COLO829 (cell line): ENCODE data around the gene ZBTB38.

Experiments
- DNase-seq: peaks from one replicate; pipeline ENCODE4 v3.0.0; 2012; ENCODE audit warnings: low spot score

Gene ZBTB38

DNA sequence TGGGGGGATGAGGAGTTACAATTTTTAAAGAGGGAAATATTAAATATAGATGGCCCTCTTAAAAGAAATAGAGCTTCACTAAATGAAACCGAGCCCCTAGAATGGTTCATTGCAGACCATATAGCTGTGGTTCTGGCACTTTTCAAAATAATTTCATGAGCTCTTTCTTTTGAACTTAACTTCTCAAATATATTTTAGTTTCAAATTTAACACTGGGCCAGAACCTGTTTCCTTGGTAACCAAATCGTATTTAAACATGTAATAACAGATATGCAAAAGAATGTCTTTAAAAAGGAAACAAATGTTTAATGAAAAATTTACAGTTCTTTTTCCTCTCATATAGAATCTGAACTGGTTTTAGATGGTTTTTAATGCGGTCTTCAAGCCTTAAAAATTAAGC lies 20.1 kb downstream of the ZBTB38 start:
- no peak for DNase-seq

DNA sequence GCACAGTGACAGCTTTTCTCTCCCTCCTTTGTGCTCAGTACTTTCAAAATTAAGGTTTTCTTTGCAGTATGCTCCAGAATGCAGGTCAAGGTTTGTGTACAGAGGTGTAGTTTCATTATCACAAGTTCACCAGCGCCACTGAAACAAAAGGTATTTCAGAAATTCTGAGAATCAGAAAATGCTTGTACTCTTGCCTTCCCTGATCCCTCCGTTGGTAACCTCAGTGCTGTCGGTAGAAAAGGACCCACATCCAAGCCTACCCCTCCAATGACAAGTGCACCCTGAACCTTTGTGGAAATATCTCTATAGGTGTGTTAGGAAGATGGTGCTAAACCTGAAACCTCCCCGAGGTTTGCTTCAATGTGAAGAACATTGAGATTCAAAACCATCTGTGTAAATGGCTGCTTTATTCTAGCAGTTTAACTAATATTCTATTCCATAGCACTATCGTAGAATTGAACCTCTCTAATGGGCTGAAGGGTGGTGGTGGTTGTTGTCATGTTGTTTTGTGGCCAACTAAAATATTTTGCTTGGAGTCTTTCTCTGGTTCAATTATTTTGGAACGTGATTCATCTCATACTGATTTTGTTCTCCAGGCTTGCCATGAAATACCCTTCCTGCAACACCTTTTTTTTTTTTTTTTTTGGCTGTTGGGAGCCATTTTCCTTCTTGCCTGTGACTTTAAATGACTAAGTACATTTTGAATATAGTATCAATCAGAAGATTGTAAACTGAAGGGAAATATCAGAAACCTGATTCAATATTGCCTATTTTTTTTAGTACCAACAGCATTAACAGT lies 20.7 kb downstream of the ZBTB38 start:
- DNase-seq: no peak

DNA sequence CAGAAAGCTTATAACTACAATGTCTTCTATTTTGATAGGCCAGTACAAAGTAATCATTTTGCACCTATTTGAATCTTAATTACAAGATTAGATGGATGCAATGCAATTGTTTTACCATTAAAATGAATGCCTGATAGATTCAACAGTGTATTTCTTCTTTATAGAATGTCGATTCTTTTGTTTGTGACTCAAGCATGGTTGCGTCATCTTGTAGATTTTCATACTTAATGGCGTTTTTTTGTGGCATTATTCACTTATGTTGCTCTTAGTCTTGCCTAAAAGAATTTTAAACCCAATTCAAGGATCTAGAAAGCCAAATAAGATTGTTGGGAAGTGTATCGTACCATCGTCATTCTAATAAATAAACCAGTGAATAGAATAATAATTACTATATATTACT lies 21.4 kb downstream of the ZBTB38 start:
- DNase-seq: no peak

DNA sequence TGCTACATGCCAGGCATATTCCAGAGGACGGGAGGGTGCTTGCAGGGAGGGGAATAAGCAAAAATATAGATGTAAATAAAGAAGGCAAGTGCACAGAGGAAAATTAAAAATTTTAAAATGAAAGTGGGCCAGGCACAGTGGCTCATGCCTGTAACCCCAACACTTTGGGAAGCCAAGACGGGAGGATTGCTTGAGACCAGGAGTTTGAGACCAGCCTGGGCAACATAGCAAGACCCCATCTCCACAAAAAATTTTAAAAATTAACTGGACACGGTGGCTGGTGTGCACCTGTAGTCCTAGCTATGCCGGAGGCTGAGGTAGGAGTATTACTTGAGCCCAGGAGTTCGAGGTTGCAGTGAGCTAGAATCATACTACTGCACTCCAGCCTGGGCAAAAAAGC lies 22.4 kb downstream of the ZBTB38 start:
- DNase-seq: no peak

DNA sequence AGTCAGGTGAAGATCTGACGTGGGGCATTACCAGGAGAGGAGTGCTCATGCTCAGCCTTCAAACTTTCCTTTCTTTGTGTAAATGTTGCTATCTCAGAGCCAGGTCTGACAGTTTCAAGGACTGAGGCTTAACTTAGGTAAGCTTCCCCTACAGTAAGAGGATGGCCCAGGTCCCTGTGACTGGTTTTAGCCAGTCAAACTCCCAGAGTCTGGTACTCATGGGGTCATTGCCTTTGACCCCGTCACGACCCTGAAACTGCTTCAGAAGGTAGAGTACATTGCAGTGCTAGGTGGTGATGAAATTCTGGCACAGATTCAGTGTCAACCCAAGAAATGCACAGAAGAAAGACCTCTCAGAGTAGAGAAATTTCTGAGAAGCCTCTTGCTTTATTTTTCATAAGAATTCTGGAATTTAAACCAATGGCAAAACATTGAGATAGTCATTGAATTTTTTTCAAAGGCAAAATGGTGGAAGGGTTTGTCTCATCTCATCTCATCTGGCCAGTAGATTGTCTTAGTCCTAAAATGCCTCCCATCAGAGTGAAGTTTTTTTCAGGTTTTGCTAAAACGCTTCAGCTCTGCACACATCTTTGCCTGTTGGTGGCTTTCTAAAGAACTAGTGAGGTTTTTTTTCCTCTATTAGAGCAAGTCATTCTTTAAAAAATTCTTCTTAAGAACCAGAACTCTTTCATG lies 23.1 kb downstream of the ZBTB38 start:
- no peak for DNase-seq

DNA sequence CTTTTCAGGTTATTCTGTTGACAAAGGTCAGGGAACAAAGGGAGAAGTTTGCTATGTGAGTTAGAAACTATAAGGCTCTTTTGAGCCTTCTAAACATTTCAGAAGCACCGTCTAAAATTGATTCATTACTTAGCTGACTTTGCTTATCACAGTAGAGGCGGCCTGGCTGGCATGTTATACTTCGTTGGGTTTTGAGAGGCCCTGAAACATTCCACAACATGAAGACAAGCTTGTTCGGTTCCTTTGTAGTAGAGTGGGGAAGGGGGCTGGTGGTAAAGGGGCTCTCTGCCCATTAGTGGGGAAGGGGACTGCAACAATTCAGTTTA lies 23.6 kb downstream of the ZBTB38 start:
- no peak for DNase-seq

DNA sequence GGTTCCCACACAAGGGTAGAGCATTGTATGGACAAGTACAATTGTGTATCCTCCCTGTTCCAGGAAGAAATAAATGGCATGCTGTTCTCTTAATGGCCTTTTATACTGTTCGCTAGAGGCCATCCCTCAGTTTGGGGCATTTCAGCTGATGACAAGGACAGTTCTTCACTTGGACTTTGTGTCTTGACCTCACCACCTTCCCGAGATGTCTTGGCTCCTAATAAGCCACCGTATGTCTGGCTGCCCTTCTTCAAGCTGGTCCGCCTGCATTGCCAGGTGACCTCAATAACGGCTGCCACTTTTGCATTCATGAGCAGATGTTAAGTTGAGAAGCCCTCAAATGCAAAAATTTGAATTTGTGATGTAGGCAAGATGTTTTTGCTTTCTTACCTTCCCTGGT lies 24.1 kb downstream of the ZBTB38 start:
- no peak for DNase-seq

DNA sequence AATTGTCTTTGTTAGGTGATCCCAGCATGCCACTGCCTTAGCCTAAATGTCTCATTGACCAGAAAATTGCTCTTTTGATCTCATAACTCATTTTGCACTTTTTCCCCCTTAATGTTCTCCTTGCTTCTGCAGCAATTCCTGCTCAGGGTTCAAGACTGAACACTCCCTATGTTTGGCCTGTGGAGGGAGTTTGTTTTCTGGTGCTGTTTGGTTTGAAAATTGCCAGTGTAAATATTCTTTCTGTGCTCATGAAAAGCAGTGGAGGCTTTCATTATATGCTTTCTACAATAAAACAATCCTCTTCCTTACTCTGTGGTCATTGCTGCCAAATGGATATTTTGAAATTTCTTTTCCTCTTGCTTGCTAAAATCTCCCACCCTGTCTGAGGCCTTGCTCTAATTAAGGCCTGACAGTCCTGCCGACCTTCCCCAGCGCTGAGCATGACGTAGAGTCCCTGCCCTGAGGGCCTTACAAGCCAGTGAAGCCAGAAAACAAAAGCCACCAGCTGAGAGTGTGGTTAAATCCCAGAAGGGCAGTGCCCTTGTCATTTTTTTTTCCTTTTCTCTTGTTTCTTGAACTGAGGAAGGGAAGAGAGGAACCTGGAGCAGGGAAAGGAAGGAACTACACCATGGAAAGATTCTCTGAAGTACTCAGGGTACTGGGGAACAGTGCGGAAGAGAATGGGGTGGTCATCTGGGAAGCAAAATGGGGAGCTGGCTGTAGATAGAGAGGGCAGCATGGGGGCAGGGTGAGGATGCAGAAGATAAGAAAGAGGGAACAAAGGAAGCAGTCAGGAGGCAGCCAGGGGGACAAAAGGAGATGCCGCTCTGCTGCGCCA lies 24.8 kb downstream of the ZBTB38 start:
- no peak for DNase-seq

DNA sequence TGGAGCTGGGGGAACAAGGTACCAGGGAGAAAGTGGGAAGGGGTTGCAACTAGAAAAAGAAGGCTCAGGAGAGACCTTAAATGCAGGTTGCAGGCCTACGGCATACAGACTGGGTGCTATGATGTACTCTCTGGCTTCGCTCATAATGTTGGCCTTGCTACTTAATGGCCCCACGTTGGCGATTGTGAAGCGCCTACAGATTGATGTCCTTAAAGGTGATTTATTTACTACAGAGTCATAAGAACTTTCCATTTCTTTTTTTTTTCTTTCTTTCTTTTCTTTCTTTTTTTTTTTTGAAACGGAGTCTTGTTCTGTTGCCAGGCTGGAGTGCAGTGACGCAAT lies 25.4 kb downstream of the ZBTB38 start:
- DNase-seq: no peak

DNA sequence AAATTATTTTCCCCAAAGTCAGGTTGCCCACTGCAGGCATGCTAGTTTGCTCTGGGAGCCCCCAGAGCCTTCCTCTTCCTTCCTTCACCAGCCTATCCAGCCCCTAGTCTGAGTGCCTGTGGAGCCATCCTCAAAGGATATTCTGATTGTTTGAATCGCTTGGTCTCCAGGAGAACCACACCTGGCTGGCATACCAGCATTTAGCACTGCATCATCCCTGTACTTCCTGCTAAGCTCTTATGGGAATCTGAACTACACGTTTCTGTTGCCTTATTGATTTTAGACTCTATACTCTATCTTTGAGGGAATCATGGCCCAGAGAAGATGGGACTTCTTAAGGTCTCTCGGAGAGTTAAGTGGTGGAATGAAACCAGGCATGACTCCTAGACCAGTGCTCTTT lies 26.3 kb downstream of the ZBTB38 start:
- no peak for DNase-seq

DNA sequence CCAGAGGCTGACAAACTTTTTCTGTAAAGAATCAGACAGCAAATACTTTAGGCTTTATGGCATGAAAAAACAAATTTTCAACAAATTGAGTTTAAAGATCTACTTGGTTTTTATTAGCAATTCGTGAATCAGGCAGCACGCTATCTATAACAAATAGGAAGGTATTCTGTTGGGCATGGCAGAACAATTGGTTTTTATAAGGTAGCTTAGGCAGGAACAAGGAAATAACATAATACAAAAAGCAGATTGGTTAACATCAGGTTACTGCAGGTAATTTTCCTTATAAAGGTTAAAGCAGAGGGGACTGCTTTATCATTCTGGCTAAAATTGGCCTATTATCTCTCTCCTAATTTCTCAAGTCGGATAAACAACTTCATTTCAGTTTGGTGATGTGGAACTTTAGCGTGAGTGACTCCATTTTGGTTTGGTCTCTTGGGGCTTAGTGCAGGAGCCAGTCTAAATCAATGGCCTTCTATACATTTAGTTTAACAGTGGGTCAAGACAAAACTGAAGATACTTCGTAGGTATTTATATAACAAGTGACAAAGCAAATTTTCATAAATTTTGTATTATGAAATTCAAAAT lies 26.8 kb downstream of the ZBTB38 start:
- no peak for DNase-seq

DNA sequence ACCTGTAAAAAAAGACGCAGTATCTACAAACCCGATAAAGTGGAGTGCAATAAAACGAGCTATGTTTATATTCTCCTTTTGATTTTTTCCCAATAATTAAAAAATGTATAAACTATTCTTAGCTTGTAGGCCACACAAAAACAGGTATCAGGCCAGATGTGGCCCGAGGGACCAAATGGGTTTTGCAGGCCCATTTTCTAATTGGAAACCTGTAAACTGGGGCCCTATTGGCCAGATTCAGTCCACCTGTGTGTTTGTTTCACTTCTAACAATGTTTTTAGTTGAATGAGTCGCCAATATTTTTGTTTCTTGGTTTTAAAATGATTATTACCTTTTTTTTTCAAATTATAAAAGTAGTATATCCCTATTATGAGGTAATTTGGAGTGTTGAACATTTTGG lies 29.7 kb downstream of the ZBTB38 start:
- DNase-seq: no peak

DNA sequence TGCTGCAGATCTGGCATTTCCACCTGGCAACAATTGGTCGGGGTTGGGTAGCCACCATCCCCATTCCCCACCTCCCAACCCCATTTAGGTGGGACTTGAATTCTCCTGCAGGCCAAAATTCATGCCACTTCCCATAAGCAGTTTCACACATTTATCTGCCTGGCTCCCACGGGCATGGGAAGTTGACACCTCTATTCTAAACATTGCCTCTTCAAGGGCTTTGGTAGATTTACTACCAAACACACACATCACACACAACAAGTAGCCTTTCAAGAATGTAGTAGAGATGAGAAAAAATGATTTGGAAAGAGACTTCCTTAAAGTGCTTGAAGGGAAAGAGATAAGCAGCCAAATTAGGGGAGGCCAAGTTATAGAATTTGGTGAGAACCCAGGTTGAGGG lies 30.9 kb downstream of the ZBTB38 start:
- no peak for DNase-seq

DNA sequence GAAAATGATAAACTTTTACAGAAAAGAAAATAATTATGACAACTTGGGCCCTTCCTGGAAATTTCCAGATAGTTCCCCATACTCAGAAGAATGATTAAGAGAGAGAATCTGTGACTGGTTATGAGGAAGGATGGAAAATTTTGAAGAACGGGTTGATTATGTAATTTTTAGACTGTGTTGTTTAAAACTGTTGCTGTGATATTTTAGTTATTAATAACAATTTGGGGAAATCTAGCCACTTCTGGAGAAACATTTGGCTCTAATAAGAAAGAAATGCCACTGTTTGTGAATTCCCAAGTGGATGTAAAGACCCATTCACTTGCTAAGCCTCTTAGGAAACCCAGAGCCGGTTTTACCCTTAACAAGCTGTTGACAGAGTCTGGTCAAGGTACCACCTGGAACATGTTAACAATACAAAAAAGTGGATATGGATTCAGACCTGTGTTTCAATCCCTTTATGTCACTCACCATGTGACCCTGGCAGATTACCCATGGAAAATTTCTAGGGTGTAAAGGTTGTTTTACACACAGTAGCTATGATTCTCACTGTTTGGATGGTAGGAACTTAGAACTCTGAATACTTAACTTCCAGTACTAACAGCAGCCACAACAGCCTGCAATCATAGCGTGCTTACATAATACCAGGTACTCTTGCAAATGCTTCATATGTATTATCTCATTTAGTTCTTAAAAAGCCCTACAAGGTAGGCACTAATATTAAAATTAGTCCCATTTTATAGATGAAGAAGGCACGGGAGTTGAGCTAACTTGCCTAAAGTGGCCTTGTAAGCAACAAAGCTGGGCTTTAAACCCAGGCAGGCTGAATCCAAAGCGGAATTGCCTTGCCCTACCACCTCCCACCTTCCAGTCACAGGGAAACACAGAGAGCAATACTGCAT lies 32.0 kb downstream of the ZBTB38 start:
- DNase-seq: no peak

DNA sequence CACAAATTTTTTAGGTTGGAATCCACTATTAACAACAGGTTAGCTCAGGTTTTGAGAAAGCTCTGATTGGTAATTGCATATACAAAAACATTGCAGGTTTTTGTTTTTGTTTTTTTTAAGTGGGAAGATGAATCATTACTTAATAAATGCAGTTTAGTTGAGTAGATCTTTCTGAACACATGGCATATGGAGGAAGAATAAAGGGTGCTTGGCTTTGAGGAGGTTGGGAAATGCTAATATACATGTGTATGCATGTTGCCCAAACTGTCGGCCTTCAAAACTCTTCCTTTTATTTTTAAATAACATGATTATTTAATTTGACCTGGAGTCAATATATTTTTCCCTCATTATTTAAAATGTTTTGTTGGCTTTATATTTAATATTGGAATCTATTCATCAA lies 32.8 kb downstream of the ZBTB38 start:
- no peak for DNase-seq

DNA sequence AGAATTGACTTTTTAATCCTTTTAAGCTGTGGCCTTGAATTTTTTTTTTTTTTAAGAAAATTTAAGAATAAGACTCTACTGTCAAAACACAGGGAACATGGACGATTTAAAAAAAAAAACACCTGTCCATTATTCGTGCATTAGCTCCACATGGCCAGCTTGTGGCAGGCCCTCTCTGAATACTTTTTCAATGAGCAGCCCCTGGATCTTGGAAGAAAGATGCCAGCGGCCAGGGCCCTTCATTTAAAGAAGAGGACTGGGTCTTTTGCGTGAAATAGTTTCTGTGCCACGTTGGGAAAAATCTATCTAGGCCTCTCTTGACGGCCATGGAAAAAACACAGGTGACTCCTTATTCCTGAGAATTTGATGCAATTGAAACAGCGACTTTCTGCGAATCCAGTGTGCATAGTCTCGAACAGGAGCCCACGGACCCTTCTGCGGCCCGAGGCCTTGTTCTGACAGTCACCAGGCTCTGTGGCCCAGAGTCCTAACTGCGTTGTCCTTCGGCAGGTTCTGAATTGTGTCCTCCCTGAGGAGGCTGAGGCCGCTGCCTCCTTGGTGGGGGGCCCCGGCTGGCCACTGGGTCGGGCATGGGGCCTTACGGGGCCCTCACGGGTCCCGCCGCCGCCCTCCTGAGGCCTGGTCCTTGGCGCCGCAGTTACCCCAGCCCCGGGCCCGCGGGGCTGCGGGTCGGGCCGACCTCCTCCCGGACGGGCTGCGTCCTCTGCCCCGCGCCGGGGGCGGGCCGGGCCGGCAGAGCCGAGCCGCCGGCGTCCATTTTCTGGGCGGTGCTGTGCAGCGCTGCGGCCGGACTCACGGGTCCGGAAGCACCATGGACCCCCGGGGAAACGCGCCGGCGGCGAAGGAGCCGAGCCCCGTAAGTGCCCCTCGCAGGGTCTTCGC lies 33.5 kb downstream of the ZBTB38 start:
- peak; percentile 43 for DNase-seq

DNA sequence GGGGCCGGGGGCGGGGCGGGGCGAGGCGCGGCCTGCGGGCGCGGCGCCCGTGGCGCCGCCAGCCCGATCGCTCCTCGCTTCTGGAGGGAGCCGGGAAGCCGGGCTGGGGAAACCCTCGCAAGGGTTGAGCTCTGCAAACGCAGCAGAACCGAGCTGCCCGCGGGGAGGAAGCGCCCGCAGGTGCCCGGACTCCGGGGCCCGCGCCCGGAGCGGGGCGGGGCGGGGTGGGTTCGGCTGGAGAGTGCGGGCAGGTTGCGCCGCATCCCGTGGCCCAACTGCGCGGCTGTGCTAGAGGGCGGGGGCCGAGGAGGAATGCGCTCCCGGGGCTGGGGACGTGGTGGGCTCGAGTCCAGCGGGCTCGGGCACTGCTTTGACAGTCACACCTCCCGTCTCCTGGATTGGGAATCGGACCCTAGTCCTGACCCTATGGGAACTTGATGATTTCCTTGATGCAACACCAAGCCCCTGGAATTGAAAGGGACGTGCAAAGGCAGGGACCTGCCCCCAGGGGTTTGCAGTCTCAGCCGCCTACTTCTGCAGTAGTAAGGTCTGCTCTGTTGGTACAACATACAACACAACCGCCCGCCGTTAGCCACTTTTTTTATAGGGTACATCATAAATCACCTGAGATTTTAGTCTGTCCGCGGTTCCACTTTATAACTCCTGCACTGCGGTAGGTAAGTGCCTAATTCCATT lies 34.3 kb downstream of the ZBTB38 start:
- no peak for DNase-seq

DNA sequence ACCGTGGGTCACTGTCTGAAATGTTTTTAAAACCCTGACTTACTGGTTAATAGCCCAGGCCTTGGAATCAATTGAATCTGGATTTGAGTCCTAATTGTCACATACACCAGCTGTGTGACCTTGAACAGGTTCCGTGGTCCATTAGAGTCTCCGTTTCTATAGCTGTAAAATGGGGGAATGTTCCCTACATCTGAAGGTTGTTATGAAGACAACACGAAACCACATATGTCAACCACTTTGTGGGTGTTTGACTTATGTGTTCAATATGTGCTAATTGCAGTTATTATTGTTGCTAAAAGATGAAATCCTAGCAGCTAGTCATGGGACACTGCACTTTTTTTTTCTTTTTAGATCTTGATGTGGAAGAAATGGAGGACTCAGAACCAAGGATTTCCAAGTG lies 35.3 kb downstream of the ZBTB38 start:
- no peak for DNase-seq

DNA sequence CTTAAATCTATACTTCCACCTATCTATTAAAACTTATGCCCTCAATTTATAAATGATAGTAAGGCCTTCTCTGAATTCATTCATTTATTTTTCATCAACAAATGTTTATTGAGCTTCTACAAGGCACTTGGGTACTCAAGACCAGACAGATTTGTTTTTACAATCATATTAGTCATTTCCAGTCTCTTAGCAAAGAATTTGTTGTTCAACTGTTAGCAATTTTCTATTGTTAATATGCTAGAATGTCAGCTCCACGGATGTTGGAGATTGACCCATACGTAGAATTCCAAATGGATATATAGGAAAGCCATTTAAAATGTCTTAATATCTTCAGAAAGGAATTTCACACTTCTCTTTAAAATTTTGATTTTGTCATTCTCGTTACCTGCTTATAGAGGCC lies 36.7 kb downstream of the ZBTB38 start:
- no peak for DNase-seq

DNA sequence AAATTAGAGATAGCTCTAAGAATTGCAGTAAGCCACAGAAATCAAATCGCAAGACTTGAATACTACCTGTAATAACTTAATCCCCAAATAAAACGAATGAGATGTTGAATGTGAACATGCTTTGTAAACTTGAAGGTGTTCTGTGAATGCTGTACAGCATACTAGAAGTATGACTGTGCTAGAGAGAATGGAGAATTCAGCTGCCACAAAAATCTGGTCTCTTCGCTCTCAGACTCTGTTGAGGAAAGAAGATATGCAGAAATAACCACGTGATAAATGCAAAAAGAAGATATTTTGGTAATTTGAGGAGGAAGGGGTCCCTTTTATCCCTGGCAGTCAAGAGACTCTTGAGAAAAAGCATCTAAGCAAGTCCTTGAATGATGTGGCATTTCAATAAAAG lies 37.3 kb downstream of the ZBTB38 start:
- no peak for DNase-seq
